CD4-positive, alpha-beta T cell treated with Interleukin-6 for 4 hours (primary cell): ENCODE data around the gene CRP.
"Not testable (repeated sequence)": the region's sequence is repeated elsewhere in the genome, so short reads cannot be mapped to it uniquely, and the experiment has no call there.

Source experiments
- DNase-seq: peaks from one replicate; pipeline ENCODE4 v3.0.0-alpha.2; 2020; ENCODE audit warnings: mixed read lengths

The CRP gene

GRCh38 chr1:159699246-159699645 is 15.1 kb downstream of the CRP start:
- no peak for DNase-seq

- no peak for DNase-seq
These were observed 26.9 kb downstream of the CRP start for GRCh38 chr1:159687511-159687910.

GRCh38 chr1:159686599-159687299 is 27.6 kb downstream of the CRP start:
- no peak for DNase-seq

- DNase-seq: no peak
These were observed 35.5 kb downstream of the CRP start for GRCh38 chr1:159678939-159679338.

GRCh38 chr1:159675046-159675445 is 39.3 kb downstream of the CRP start:
- DNase-seq: no peak

GRCh38 chr1:159672390-159672789 is 42.0 kb downstream of the CRP start:
- not testable (repeated sequence) for DNase-seq

GRCh38 chr1:159669338-159669737 is 45.1 kb downstream of the CRP start:
- DNase-seq: no peak

GRCh38 chr1:159668739-159669138 is 45.6 kb downstream of the CRP start:
- DNase-seq: no peak

- DNase-seq: no peak
These were observed 50.1 kb downstream of the CRP start for GRCh38 chr1:159664247-159664646.

- DNase-seq: no peak
These were observed 50.8 kb downstream of the CRP start for GRCh38 chr1:159663552-159663951.
